Neural progenitor cell (in vitro differentiated cells): ENCODE measurements around the gene METTL4. TPM values are rescaled to one million over a fixed set of nuclear protein-coding genes. Genes with fewer than 3 reads are reported as not detected.

ENCODE experiments used
- DNase-seq: peaks from one replicate; pipeline ENCODE4 v3.0.0-alpha.2; 2016; ENCODE audit warnings: low spot score
- H2AFZ ChIP-seq: fragments of 200-600 bp; sonication (generic); replicated peaks from 2 replicates; pipeline ENCODE4 v1.6.1; 2016; ENCODE audit warnings: antibody characterized with exemption
- H3F3A ChIP-seq: fragments of 200-600 bp; sonication (generic); 2 replicates; pipeline ENCODE4 v1.6.1; 2016; ENCODE audit warnings: antibody characterized with exemption, low read depth
- H3K27ac ChIP-seq: fragments of 200-600 bp; sonication (generic); 2 replicates; pipeline ENCODE4 v1.5.1; 2016; ENCODE audit warnings: mild to moderate bottlenecking
- H3K27me3 ChIP-seq: fragments of 200-600 bp; sonication (generic); 2 replicates; pipeline ENCODE4 v1.6.1; 2016; ENCODE audit warnings: mild to moderate bottlenecking, moderate library complexity
- H3K36me3 ChIP-seq: fragments of 200-600 bp; sonication (generic); 2 replicates; pipeline ENCODE4 v1.5.1; 2016
- H3K4me1 ChIP-seq: fragments of 200-600 bp; sonication (generic); 2 replicates; pipeline ENCODE4 v1.6.1; 2016; ENCODE audit warnings: mixed run types
- H3K4me2 ChIP-seq: fragments of 200-600 bp; sonication (generic); 2 replicates; pipeline ENCODE4 v1.6.1; 2016
- H3K4me3 ChIP-seq: fragments of 200-600 bp; sonication (generic); 2 replicates; pipeline ENCODE4 v1.5.1; 2016
- H3K79me2 ChIP-seq: fragments of 200-600 bp; sonication (generic); 2 replicates; pipeline ENCODE4 v1.6.1; 2016; ENCODE audit warnings: low read depth
- H3K9ac ChIP-seq: fragments of 200-600 bp; sonication (generic); 2 replicates; pipeline ENCODE4 v1.6.1; 2016
- H3K9me3 ChIP-seq: fragments of 200-600 bp; sonication (generic); 2 replicates; pipeline ENCODE4 v1.5.1; 2016; ENCODE audit warnings: low read depth
- H4K20me1 ChIP-seq: fragments of 200-600 bp; sonication (generic); 2 replicates; pipeline ENCODE4 v1.6.1; 2016; ENCODE audit warnings: low read depth
- H3K27ac Mint-ChIP-seq: 3 replicates; pipeline ENCODE4 v1.8.0; 2021; ENCODE audit warnings: mixed read lengths
- H3K27me3 Mint-ChIP-seq: 2 replicates; pipeline ENCODE4 v1.8.0; 2022; ENCODE audit warnings: low read depth, mild to moderate bottlenecking, inconsistent platforms, moderate library complexity, mixed read lengths; ENCODE audit not compliant: insufficient read depth
- H3K36me3 Mint-ChIP-seq: 3 replicates; pipeline ENCODE4 v1.8.0; 2021; ENCODE audit warnings: mixed read lengths
- H3K4me1 Mint-ChIP-seq: 3 replicates; pipeline ENCODE4 v1.8.0; 2021; ENCODE audit warnings: mixed read lengths
- H3K4me3 Mint-ChIP-seq: 3 replicates; pipeline ENCODE4 v1.8.0; 2021; ENCODE audit warnings: mild to moderate bottlenecking, moderate library complexity, mixed read lengths
- H3K9me3 Mint-ChIP-seq: 3 replicates; pipeline ENCODE4 v1.8.0; 2020; ENCODE audit warnings: mixed read lengths
- CTCF ChIP-seq: fragments of 200-600 bp; sonication (generic); IDR thresholded peaks from 2 replicates; pipeline ENCODE4 v1.5.1; 2017; ENCODE audit warnings: antibody characterized with exemption, mild to moderate bottlenecking
- EZH2 ChIP-seq: fragments of 200-600 bp; sonication (generic); IDR thresholded peaks from 2 replicates; pipeline ENCODE4 v1.6.1; 2017; ENCODE audit warnings: antibody characterized with exemption, mild to moderate bottlenecking, moderate library complexity
- EZH2phosphoT487 ChIP-seq: fragments of 200-600 bp; sonication (generic); IDR thresholded peaks from 2 replicates; pipeline ENCODE4 v1.6.1; 2017; ENCODE audit warnings: antibody characterized with exemption
- total RNA-seq: library from RNA; depleted of rRNA; stranded (reverse); fragments of >200 nt; gene quantifications from 2 replicates; pipeline ENCODE4 v1.2.3, GENCODE V29; 2015; ENCODE audit warnings: low replicate concordance

The METTL4 gene
- total RNA-seq, 1 donor from 2014 or later, result 30.8 TPM

GRCh38 chr18:2602844-2603243 is 31.5 kb upstream of the METTL4 start:
- DNase-seq, result no peak
- Histone ChIP-seq H3F3A (peaks cover 6% of the 10 kb centered on the region), H2AFZ (no peak overlapping the region), H4K20me1 (no peaks in the 10 kb centered on the region), H3K27me3 (no peaks in the 10 kb centered on the region), H3K36me3 (peaks cover 55% of the 10 kb centered on the region), H3K79me2 (no peaks in the 10 kb centered on the region), H3K4me2 (no peak overlapping the region), H3K9ac (no peak overlapping the region), H3K9me3 (no peaks in the 10 kb centered on the region), H3K27ac (no peak overlapping the region), H3K4me1 (no peaks in the 10 kb centered on the region), H3K4me3 (no peak overlapping the region)
- no peak overlapping the region for H3K27ac Mint-ChIP-seq
- H3K4me3 Mint-ChIP-seq, result no peak overlapping the region
- peaks cover 11% of the 10 kb centered on the region for H3K36me3 Mint-ChIP-seq
- H3K27me3 Mint-ChIP-seq, result no peaks in the 10 kb centered on the region
- TF ChIP-seq EZH2, result no peak
- TF ChIP-seq EZH2phosphoT487, result no peak
- TF ChIP-seq CTCF, result no peak
- H3K4me1 Mint-ChIP-seq, result no peaks in the 10 kb centered on the region
- no peaks in the 10 kb centered on the region for H3K9me3 Mint-ChIP-seq

- no peak overlapping the region for H3K9ac ChIP-seq
- no peak overlapping the region for H2AFZ ChIP-seq
- Mint-ChIP-seq H3K4me3 (no peak overlapping the region), H3K9me3 (no peaks in the 10 kb centered on the region), H3K36me3 (peaks cover 24% of the 10 kb centered on the region), H3K27me3 (no peaks in the 10 kb centered on the region), H3K27ac (no peak overlapping the region), H3K4me1 (no peaks in the 10 kb centered on the region)
- H3K4me3 ChIP-seq, result no peak overlapping the region
- no peaks in the 10 kb centered on the region for H4K20me1 ChIP-seq
- H3K36me3 ChIP-seq, result peaks cover 49% of the 10 kb centered on the region
- no peaks in the 10 kb centered on the region for H3K4me1 ChIP-seq
- no peak for DNase-seq
- no peak overlapping the region for H3K4me2 ChIP-seq
- H3F3A ChIP-seq, result peaks cover 3% of the 10 kb centered on the region
- H3K27ac ChIP-seq, result no peak overlapping the region
- H3K79me2 ChIP-seq, result no peaks in the 10 kb centered on the region
- no peaks in the 10 kb centered on the region for H3K27me3 ChIP-seq
- no peaks in the 10 kb centered on the region for H3K9me3 ChIP-seq
- TF ChIP-seq CTCF, result no peak
- no peak for TF ChIP-seq EZH2
- TF ChIP-seq EZH2phosphoT487, result no peak
Measured at GRCh38 chr18:2597639-2598038, 26.3 kb upstream of the METTL4 start.

- Histone ChIP-seq H4K20me1 (no peaks in the 10 kb centered on the region), H3K36me3 (peaks cover 22% of the 10 kb centered on the region), H3K9ac (no peak overlapping the region), H3K4me3 (no peak overlapping the region), H3K27ac (no peak overlapping the region), H3K9me3 (no peaks in the 10 kb centered on the region), H3F3A (no peaks in the 10 kb centered on the region), H3K27me3 (no peaks in the 10 kb centered on the region), H3K4me2 (no peak overlapping the region), H3K79me2 (no peaks in the 10 kb centered on the region), H2AFZ (no peak overlapping the region), H3K4me1 (no peaks in the 10 kb centered on the region)
- no peak overlapping the region for H3K27ac Mint-ChIP-seq
- no peak for DNase-seq
- H3K27me3 Mint-ChIP-seq, result no peaks in the 10 kb centered on the region
- no peaks in the 10 kb centered on the region for H3K4me1 Mint-ChIP-seq
- TF ChIP-seq CTCF (no peak), EZH2phosphoT487 (no peak), EZH2 (no peak)
- no peaks in the 10 kb centered on the region for H3K9me3 Mint-ChIP-seq
- H3K4me3 Mint-ChIP-seq, result no peak overlapping the region
- peaks cover 18% of the 10 kb centered on the region for H3K36me3 Mint-ChIP-seq
Measured at GRCh38 chr18:2590303-2590702, 19.0 kb upstream of the METTL4 start.
